CD8-positive, alpha-beta memory T cell (primary cell): ENCODE data around the gene BCAR3. TPM values are rescaled to one million over a fixed set of nuclear protein-coding genes. Genes with fewer than 3 reads are reported as not detected.
"Not testable (repeated sequence)": the region's sequence is repeated elsewhere in the genome, so short reads cannot be mapped to it uniquely, and the experiment has no call there.

Source experiments
- CTCF ChIA-PET: fragments of 350-600 bp; sonication (Branson Sonifier 250); formaldehyde crosslinking; loops from one replicate; lab custom pipeline; 2021; ENCODE audit warnings: antibody characterized with exemption; lab: Charles Lee
- POLR2A ChIA-PET: fragments of 350-600 bp; sonication (Branson Sonifier 250); formaldehyde crosslinking; loops from one replicate; lab custom pipeline; 2021; ENCODE audit warnings: antibody characterized with exemption; lab: Charles Lee
- DNase-seq, 5 donors: peaks; one replicate each; pipeline versions ENCODE4 v3.0.0 to v3.0.0-alpha.2; 2020 to 2022; ENCODE audit warnings: mixed read lengths in 1 of 5
- H3K27ac ChIP-seq: one replicate; pipeline ENCODE4 v1.7.0; 2013; ENCODE audit warnings: low read depth, mild to moderate bottlenecking, low read length, moderate library complexity
- H3K27me3 ChIP-seq: 2 replicates; pipeline ENCODE4 v1.7.0; 2013; ENCODE audit warnings: low read length, mild to moderate bottlenecking; ENCODE audit not compliant: insufficient read depth, poor library complexity, severe bottlenecking
- H3K36me3 ChIP-seq: 2 replicates; pipeline ENCODE4 v1.7.0; 2013; ENCODE audit warnings: mild to moderate bottlenecking, low read length, moderate library complexity; ENCODE audit not compliant: insufficient read depth
- H3K4me1 ChIP-seq: 2 replicates; pipeline ENCODE4 v1.7.0; 2013; ENCODE audit warnings: mild to moderate bottlenecking, low read length, moderate library complexity; ENCODE audit not compliant: insufficient read depth
- H3K4me3 ChIP-seq: 2 replicates; pipeline ENCODE4 v1.7.0; 2013; ENCODE audit warnings: mild to moderate bottlenecking, low read length
- H3K9me3 ChIP-seq: 2 replicates; pipeline ENCODE4 v1.7.0; 2013; ENCODE audit warnings: mild to moderate bottlenecking, low read length
- H3K27ac Mint-ChIP-seq, 8 donors: one replicate each; pipeline ENCODE4 v1.8.0; 2020 to 2021; ENCODE audit warnings: mixed read lengths in 8 of 8, mild to moderate bottlenecking in 6 of 8, inconsistent platforms in 3 of 8, moderate library complexity in 3 of 8
- H3K27me3 Mint-ChIP-seq, 2 donors: one replicate each; pipeline ENCODE4 v1.8.0; 2020 to 2021; ENCODE audit warnings: mixed read lengths in 2 of 2, mild to moderate bottlenecking in 1 of 2, moderate library complexity in 1 of 2
- H3K36me3 Mint-ChIP-seq, 3 donors: one replicate each; pipeline ENCODE4 v1.8.0; 2020 to 2021; ENCODE audit warnings: mixed read lengths in 3 of 3, inconsistent platforms in 1 of 3, mild to moderate bottlenecking in 1 of 3
- H3K4me1 Mint-ChIP-seq, 3 donors: one replicate each; pipeline ENCODE4 v1.8.0; 2020 to 2021; ENCODE audit warnings: mixed read lengths in 3 of 3, inconsistent platforms in 1 of 3, mild to moderate bottlenecking in 1 of 3
- H3K4me3 Mint-ChIP-seq, 7 donors: one replicate each; pipeline ENCODE4 v1.8.0; 2020 to 2021; ENCODE audit warnings: mixed read lengths in 7 of 7, mild to moderate bottlenecking in 6 of 7, moderate library complexity in 4 of 7, inconsistent platforms in 2 of 7
- H3K9me3 Mint-ChIP-seq, 5 donors: one replicate each; pipeline ENCODE4 v1.8.0; 2020 to 2022; ENCODE audit warnings: mixed read lengths in 5 of 5, mild to moderate bottlenecking in 3 of 5, moderate library complexity in 2 of 5, inconsistent platforms in 1 of 5
- polyA plus RNA-seq: library from polyadenylated mRNA; unstranded; fragments of 300-500 nt; fragmentation: Illumina TruSeq; gene quantifications from one replicate; pipeline ENCODE4 v1.2.3, GENCODE V29; 2021
- total RNA-seq, 2 experiments: library from RNA; stranded (reverse); gene quantifications; one replicate each; pipeline ENCODE4 v1.2.3, GENCODE V29; 2021

The BCAR3 gene
- total and polyA plus RNA-seq, 3 experiments from 2014 or later, result 0.32 to 0.77 (median 0.62) TPM

DNA sequence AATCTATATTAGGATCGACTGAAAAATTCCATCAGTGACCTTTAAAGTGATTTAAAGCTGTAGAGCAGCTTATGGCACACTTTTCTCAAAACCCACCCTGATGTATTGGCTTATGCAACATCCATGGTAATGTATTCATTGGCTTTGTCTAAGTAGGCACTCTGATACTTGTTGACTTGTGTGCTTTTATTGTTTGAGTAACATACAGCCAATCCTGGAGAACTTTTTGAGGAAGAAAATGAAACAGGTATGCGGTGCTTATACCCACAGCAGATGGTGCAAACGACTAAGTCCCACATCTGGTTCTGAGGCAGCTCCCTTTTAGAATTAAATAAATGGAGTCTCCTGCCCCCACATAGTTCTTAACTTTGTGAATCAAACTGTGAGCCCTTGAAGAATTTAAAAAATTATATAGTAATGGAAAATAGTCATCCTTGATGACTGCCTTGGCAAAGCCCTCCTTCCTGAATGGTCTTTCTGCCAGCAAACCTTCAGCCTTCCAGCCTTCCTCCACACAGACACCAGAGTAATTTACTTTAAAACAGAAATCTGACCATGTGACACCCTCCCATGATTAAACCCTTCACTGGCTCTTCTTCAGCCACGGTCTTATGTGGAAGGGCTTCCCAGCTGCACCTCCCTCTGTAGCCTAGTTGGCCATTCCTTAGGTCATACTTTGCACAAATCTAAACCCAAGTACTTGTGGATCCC lies 116.0 kb downstream of the BCAR3 start:
- H3K4me3 Mint-ChIP-seq, result no peak overlapping the region
- ChIA-PET POLR2A (no interaction called here), CTCF (no interaction called here)
- Histone ChIP-seq H3K27me3 (no peaks in the 10 kb centered on the region), H3K9me3 (no peaks in the 10 kb centered on the region), H3K27ac (no peak overlapping the region), H3K36me3 (no peaks in the 10 kb centered on the region), H3K4me3 (no peak overlapping the region), H3K4me1 (no peaks in the 10 kb centered on the region)
- H3K4me1 Mint-ChIP-seq, result no peaks in the 10 kb centered on the region
- no peaks in the 10 kb centered on the region for H3K9me3 Mint-ChIP-seq
- DNase-seq, result no peak
- H3K27ac Mint-ChIP-seq, result peak overlapping the region in 1 of 8 donors; percentile 61
- peaks cover 0 to 9% (median 0%) of the 10 kb centered on the region in 3 donors for H3K36me3 Mint-ChIP-seq
- H3K27me3 Mint-ChIP-seq, result peaks cover 0 to 11% of the 10 kb centered on the region in 2 donors

DNA sequence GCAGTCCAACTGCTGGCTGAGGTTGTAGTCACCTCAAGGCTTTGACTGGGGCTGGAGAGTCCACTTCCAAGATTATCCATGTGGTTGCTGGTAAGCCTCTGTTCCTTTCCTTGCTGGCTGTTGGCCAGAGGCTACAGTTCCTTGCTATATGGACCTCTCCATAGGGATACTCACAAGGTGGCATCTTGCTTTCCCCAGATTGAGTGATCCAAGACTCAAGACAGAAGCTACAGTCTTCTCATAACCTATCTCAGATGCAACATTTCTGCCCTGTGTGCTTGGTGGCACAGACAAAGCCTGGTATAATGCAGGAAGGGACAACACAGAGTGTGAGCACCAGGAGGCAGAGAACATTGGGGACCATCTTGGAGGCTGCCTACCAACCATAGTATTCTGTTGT lies 121.9 kb downstream of the BCAR3 start:
- peaks cover 4 to 8% (median 6%) of the 10 kb centered on the region in 3 donors for H3K4me1 Mint-ChIP-seq
- Histone ChIP-seq H3K9me3 (no peaks in the 10 kb centered on the region), H3K4me3 (no peak overlapping the region), H3K27ac (no peak overlapping the region), H3K4me1 (no peaks in the 10 kb centered on the region), H3K36me3 (no peaks in the 10 kb centered on the region), H3K27me3 (no peaks in the 10 kb centered on the region)
- H3K27ac Mint-ChIP-seq, result no peak overlapping the region
- H3K27me3 Mint-ChIP-seq, result peaks cover 14 to 38% of the 10 kb centered on the region in 2 donors
- no peak for DNase-seq
- peaks cover 0 to 3% (median 0%) of the 10 kb centered on the region in 5 donors for H3K9me3 Mint-ChIP-seq
- H3K36me3 Mint-ChIP-seq, result peaks cover 0 to 5% (median 0%) of the 10 kb centered on the region in 3 donors
- H3K4me3 Mint-ChIP-seq, result no peak overlapping the region
- POLR2A ChIA-PET, result interaction anchor here (0.6 kb wide), 1 partner anchor 17 kb away, joined by 4 read pairs; no protein-coding TSS in a partner anchor
- CTCF ChIA-PET, result no interaction called here

DNA sequence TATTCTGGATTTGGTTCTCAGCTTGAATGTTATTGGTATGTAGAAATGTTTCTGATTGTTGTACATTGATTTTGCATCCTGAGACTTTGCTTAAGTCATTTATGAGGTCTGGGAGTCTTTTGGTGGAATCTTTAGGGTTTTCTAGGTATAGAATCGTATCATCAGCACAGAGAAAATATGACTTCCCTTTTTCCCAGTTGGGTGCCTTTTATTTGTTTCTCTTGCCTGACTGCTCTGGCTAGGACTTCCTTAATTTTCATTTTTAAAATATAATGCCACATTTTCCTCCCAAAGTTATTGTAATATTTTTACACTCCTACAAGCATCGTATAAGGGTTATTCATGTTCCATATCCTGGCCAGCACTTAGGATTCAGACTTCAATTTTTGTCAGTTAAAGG lies 122.6 kb downstream of the BCAR3 start:
- H3K9me3 ChIP-seq, result no peaks in the 10 kb centered on the region
- Mint-ChIP-seq H3K27ac (no peak overlapping the region), H3K36me3 (peaks cover 0 to 5% (median 0%) of the 10 kb centered on the region in 3 donors), H3K4me1 (peaks cover 4 to 10% (median 9%) of the 10 kb centered on the region in 3 donors), H3K9me3 (peaks cover 0 to 3% (median 0%) of the 10 kb centered on the region in 5 donors), H3K4me3 (no peak overlapping the region), H3K27me3 (peaks cover 14 to 39% of the 10 kb centered on the region in 2 donors)
- no peak overlapping the region for H3K27ac ChIP-seq
- no peaks in the 10 kb centered on the region for H3K4me1 ChIP-seq
- no peaks in the 10 kb centered on the region for H3K27me3 ChIP-seq
- DNase-seq, result no peak
- ChIA-PET CTCF (no interaction called here), POLR2A (interaction anchor here (0.6 kb wide), 1 partner anchor 17 kb away, joined by 4 read pairs; no protein-coding TSS in a partner anchor)
- H3K36me3 ChIP-seq, result no peaks in the 10 kb centered on the region
- H3K4me3 ChIP-seq, result no peak overlapping the region

DNA sequence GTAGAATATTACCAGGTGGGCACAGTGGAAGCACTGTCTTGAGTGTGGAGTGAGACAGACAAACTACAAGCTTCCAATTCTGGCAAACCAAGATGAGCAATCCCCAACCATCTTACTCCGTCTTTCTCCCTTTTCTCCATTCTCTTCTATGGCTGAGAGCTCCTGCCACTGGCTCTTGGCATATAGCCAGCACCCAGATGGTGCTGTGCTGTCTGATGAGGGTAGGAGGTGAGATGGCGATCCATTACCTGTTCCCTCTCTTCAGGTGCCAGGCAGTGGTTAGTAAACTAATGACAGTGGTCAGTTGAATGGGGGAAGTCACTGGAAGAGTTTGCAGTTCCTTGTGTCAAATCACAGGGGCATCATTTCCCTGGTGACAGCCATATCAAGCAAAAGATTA lies 125.3 kb downstream of the BCAR3 start:
- H3K27me3 ChIP-seq, result no peaks in the 10 kb centered on the region
- H3K4me1 ChIP-seq, result no peaks in the 10 kb centered on the region
- Mint-ChIP-seq H3K36me3 (peaks cover 0 to 5% (median 0%) of the 10 kb centered on the region in 3 donors), H3K27ac (no peak overlapping the region), H3K4me1 (peaks cover 4 to 10% (median 9%) of the 10 kb centered on the region in 3 donors), H3K4me3 (no peak overlapping the region), H3K27me3 (peaks cover 19 to 55% of the 10 kb centered on the region in 2 donors), H3K9me3 (peaks cover 0 to 3% (median 0%) of the 10 kb centered on the region in 5 donors)
- ChIA-PET CTCF (no interaction called here), POLR2A (no interaction called here)
- H3K9me3 ChIP-seq, result no peaks in the 10 kb centered on the region
- no peaks in the 10 kb centered on the region for H3K36me3 ChIP-seq
- H3K27ac ChIP-seq, result no peak overlapping the region
- DNase-seq, result no peak
- H3K4me3 ChIP-seq, result no peak overlapping the region

DNA sequence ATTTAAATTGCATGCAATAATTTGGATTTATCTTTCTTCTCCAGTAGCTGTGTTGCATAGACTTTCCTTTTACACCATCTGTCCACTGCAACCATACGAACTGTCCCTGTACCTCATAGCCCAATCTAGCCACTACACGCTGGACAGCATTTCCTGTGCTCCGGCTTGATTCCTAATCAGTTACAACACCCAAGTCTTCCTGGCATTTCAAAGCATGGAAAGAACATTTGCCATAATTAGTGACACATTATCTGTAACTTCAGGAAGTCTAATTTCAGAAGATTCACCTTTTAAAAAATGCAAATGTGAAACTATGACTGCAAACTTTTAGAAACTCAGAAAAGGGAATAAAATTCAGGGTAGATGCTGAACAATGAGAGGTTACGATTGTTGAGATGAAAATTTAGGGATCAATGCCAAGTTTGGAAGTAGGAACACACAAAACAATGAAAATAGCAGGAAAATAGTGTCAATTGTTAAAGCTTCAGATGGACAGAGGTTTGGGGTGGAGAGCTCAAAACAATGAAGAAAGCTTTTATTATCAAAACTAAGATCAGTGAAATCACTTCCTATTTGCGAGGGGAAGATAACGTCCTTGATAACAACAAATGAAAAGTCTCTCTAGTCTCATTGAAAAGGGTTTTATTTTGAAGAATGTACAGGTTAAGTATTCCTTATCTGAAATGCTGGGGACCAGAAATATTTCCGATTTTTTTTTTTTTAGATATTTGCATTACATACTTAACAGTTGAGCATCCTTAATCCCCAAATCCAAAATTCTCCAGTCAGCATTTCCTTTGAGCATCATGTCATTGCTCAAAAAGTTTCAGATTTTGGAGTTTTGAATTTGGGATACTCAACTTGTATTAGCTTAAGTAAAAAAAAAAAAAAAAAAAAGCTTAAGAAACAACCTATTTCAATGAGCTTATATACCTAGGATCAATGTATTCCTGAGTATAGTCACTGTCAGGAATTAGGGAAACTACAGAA lies 126.5 kb downstream of the BCAR3 start:
- H3K9me3 Mint-ChIP-seq, result peaks cover 0 to 3% (median 0%) of the 10 kb centered on the region in 5 donors
- H3K36me3 ChIP-seq, result no peaks in the 10 kb centered on the region
- H3K27me3 Mint-ChIP-seq, result peaks cover 19 to 53% of the 10 kb centered on the region in 2 donors
- ChIA-PET POLR2A (no interaction called here), CTCF (no interaction called here)
- H3K27me3 ChIP-seq, result no peaks in the 10 kb centered on the region
- H3K36me3 Mint-ChIP-seq, result peaks cover 0 to 5% (median 0%) of the 10 kb centered on the region in 3 donors
- no peaks in the 10 kb centered on the region for H3K4me1 ChIP-seq
- no peaks in the 10 kb centered on the region for H3K9me3 ChIP-seq
- no peak overlapping the region for H3K27ac ChIP-seq
- no peak for DNase-seq
- H3K4me3 ChIP-seq, result no peak overlapping the region
- no peak overlapping the region for H3K27ac Mint-ChIP-seq
- H3K4me3 Mint-ChIP-seq, result no peak overlapping the region
- H3K4me1 Mint-ChIP-seq, result peaks cover 4 to 10% (median 9%) of the 10 kb centered on the region in 3 donors

GRCh38 chr1:93553886-93554490 lies 127.6 kb downstream of the BCAR3 start:
- H3K36me3 Mint-ChIP-seq, H3K9me3 Mint-ChIP-seq, H3K4me3 ChIP-seq, H3K27me3 ChIP-seq, H3K4me1 ChIP-seq, H3K36me3 ChIP-seq, H3K9me3 ChIP-seq, POLR2A ChIA-PET, CTCF ChIA-PET, H3K27ac ChIP-seq, DNase-seq, H3K4me1 Mint-ChIP-seq, H3K4me3 Mint-ChIP-seq: not testable (repeated sequence)
- H3K27ac Mint-ChIP-seq, result peak overlapping the region in 1 of 8 donors; percentile 4
- H3K27me3 Mint-ChIP-seq, result peaks cover 16 to 46% of the 10 kb centered on the region in 2 donors

DNA sequence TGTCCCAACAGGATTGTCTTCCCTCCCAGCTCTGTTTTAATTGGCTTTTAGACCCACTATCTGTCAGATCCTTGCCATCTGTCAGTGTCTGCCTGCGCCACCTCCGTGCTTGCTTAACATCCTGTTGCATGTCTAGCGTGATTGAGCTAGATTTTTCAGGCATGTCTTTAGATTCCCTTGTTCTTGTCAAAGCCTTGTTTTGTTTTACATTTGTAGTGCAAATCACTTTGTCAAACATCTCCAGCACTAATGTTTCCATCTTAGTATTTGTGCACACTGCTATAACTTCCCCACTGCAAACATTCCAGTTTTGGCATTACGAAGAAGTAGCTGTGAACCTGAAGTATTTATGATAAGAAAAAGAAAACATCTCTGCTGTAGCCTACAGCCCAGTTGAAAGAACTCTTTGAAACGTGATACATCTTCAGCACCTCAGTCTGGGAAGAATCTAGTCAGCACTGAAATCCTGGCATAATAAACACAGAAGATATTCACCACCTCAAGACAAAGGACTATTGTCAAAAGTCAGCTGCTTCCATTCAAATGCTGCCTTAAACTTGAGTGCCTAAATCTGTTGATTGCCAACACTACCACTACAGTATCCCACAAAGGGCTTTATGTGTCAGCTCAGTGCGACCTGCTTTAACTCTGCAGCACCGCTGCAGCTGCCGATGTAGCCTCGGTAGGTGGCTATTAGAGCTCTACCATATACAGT lies 128.7 kb downstream of the BCAR3 start:
- no peak for DNase-seq
- POLR2A ChIA-PET, result no interaction called here
- Mint-ChIP-seq H3K36me3 (no peaks in the 10 kb centered on the region), H3K4me3 (no peak overlapping the region), H3K27me3 (peaks cover 11 to 40% of the 10 kb centered on the region in 2 donors), H3K4me1 (peaks cover 4 to 10% (median 9%) of the 10 kb centered on the region in 3 donors), H3K9me3 (no peaks in the 10 kb centered on the region), H3K27ac (no peak overlapping the region)
- Histone ChIP-seq H3K4me3 (no peak overlapping the region), H3K27me3 (no peaks in the 10 kb centered on the region), H3K4me1 (no peaks in the 10 kb centered on the region), H3K9me3 (no peaks in the 10 kb centered on the region), H3K27ac (no peak overlapping the region), H3K36me3 (no peaks in the 10 kb centered on the region)
- CTCF ChIA-PET, result no interaction called here
